ENCODE results near the gene JAM3. TPM values are rescaled to one million over a fixed set of nuclear protein-coding genes. Genes with fewer than 3 reads are reported as not detected.

The JAM3 gene
- total and polyA plus RNA-seq, 10 of the 15 experiments (the other 5 are each of a cell fraction or from before 2014, with no cell fraction given): 0.04 to 1.1 (median 0.32) TPM; not detected in 1

GRCh38 chr11:134040386-134041302 is 28.2 kb upstream of the JAM3 start:
- 51% methylated on average over 20 of the region's 20 CpGs for WGBS (ENCODE audit: insufficient coverage, insufficient replicate concordance, low lambda C conversion rate, missing lambda C conversion rate)
- H3K4me2 ChIP-seq (ENCODE audit: control insufficient read depth, insufficient read depth): no peak overlapping the region

More at GRCh38 chr11:134040386-134041302, 28.2 kb upstream of the JAM3 start:
- intact Hi-C loops (cut with micrococcal nuclease; ENCODE audit: unreplicated experiment) (no loop called here), in situ Hi-C loops (cut with MboI) (no loop called here)
- BruUV-seq (replicated peaks): no TSS peak
- no peak overlapping the region for H2AFZ ChIP-seq (ENCODE audit: control insufficient read depth, low read depth, low read length)
- no peaks in the 10 kb centered on the region for H3K9me3 ChIP-seq (replicated peaks; ENCODE audit: control insufficient read depth, insufficient read depth, low read length)
- H3K27me3 ChIP-seq (replicated peaks in 1 of 2; ENCODE audit: control insufficient read depth in 2 of 2, insufficient read depth in 2 of 2, low read length in 1 of 2): no peaks in the 10 kb centered on the region; a peak in 2 of 4 replicates
- ATAC-seq: no peak
- FAIRE-seq: no peak
- POLR2A ChIA-PET: no interaction called here
- no peak overlapping the region for H3K9ac ChIP-seq (ENCODE audit: control insufficient read depth, insufficient read depth, low read length)
- H3K27ac ChIP-seq (ENCODE audit: control insufficient read depth, insufficient read depth): no peak overlapping the region
- TF ChIP-seq, protein P1, sequence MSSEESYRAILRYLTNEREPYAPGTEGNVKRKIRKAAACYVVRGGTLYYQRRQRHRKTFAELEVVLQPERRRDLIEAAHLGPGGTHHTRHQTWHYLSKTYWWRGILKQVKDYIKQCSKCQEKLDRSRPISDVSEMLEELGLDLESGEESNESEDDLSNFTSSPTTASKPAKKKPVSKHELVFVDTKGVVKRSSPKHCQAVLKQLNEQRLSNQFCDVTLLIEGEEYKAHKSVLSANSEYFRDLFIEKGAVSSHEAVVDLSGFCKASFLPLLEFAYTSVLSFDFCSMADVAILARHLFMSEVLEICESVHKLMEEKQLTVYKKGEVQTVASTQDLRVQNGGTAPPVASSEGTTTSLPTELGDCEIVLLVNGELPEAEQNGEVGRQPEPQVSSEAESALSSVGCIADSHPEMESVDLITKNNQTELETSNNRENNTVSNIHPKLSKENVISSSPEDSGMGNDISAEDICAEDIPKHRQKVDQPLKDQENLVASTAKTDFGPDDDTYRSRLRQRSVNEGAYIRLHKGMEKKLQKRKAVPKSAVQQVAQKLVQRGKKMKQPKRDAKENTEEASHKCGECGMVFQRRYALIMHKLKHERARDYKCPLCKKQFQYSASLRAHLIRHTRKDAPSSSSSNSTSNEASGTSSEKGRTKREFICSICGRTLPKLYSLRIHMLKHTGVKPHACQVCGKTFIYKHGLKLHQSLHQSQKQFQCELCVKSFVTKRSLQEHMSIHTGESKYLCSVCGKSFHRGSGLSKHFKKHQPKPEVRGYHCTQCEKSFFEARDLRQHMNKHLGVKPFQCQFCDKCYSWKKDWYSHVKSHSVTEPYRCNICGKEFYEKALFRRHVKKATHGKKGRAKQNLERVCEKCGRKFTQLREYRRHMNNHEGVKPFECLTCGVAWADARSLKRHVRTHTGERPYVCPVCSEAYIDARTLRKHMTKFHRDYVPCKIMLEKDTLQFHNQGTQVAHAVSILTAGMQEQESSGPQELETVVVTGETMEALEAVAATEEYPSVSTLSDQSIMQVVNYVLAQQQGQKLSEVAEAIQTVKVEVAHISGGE (CRISPR knock-in tag; IDR thresholded peaks at IDR 0.05): no peak
- no peak for TF ChIP-seq ZSCAN29 (IDR thresholded peaks at IDR 0.05)
- TF ChIP-seq FOXM1 (IDR thresholded peaks at IDR 0.05; ENCODE audit: low read depth, low read length): no peak
- no peak for TF ChIP-seq IKZF1 (conservative IDR thresholded peaks at IDR 0.05)
- TF ChIP-seq, protein P2, sequence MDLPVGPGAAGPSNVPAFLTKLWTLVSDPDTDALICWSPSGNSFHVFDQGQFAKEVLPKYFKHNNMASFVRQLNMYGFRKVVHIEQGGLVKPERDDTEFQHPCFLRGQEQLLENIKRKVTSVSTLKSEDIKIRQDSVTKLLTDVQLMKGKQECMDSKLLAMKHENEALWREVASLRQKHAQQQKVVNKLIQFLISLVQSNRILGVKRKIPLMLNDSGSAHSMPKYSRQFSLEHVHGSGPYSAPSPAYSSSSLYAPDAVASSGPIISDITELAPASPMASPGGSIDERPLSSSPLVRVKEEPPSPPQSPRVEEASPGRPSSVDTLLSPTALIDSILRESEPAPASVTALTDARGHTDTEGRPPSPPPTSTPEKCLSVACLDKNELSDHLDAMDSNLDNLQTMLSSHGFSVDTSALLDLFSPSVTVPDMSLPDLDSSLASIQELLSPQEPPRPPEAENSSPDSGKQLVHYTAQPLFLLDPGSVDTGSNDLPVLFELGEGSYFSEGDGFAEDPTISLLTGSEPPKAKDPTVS (IDR thresholded peaks at IDR 0.05; ENCODE audit: low read depth, low read length): no peak
- TF ChIP-seq ZNF384 (IDR thresholded peaks at IDR 0.05; ENCODE audit: borderline replicate concordance, low read depth, low read length): no peak
- TF ChIP-seq RELA (IDR thresholded peaks at IDR 0.05; ENCODE audit: borderline replicate concordance, partially characterized antibody): no peak
- TF ChIP-seq WRNIP1 (IDR thresholded peaks at IDR 0.05; ENCODE audit: borderline replicate concordance, low read depth, low read length): no peak
- TF ChIP-seq RCOR1 (conservative IDR thresholded peaks at IDR 0.05; ENCODE audit: low read depth, low read length): no peak
- no peak for TF ChIP-seq CBFB (IDR thresholded peaks at IDR 0.05; ENCODE audit: low read depth)
- no peak for TF ChIP-seq HDAC6 (IDR thresholded peaks at IDR 0.05; ENCODE audit: unreplicated experiment)
- TF ChIP-seq BCL11A (IDR thresholded peaks at IDR 0.05; ENCODE audit: low read depth, low read length): no peak
- DNase-seq (ENCODE audit: low read depth, low spot score): no peak
- H3K36me3 ChIP-seq (ENCODE audit: control insufficient read depth in 2 of 2, insufficient read depth in 2 of 2, low read length in 1 of 2): no peaks in the 10 kb centered on the region
- H4K20me1 ChIP-seq (ENCODE audit: control insufficient read depth, insufficient read depth): no peaks in the 10 kb centered on the region
- no peak overlapping the region for H3K4me3 ChIP-seq
- H3K4me1 ChIP-seq (ENCODE audit: control insufficient read depth, insufficient read depth, low read length): peaks cover 4% of the 10 kb centered on the region; the same call in 1 of the 2 replicates
- RAD21 ChIA-PET (ENCODE audit: unreplicated experiment): no interaction called here
- SMC1A ChIA-PET (ENCODE audit: uncharacterized antibody, unreplicated experiment): no interaction called here
- H3K79me2 ChIP-seq (ENCODE audit: control insufficient read depth, insufficient read depth, low read length): no peaks in the 10 kb centered on the region
- CTCF ChIA-PET: interaction anchor here (0.6 to 4.0 kb wide), 4 partner anchors 10 to 113 kb away, joined by 3 to 15 read pairs (median 4); no protein-coding TSS in a partner anchor

All from GM12878 (cell line).